Esophagus (tissue), 2 donors: ENCODE results near the gene LUZP4. TPM values are rescaled to one million over a fixed set of nuclear protein-coding genes. Genes with fewer than 3 reads are reported as not detected.

Experiments used
- H3K27ac ChIP-seq, 2 donors: one replicate each; pipeline ENCODE4 v1.5.1; 2013; ENCODE audit warnings: low read depth in 2 of 2, mild to moderate bottlenecking in 2 of 2, inconsistent platforms in 1 of 2, low read length in 1 of 2, moderate library complexity in 1 of 2
- H3K27me3 ChIP-seq, 2 donors: one replicate each; pipeline ENCODE4 v1.6.1; 2013; ENCODE audit warnings: low read length in 2 of 2, control low read depth in 1 of 2, mild to moderate bottlenecking in 1 of 2; ENCODE audit not compliant: insufficient read depth in 2 of 2, control insufficient read depth in 1 of 2
- H3K36me3 ChIP-seq, 2 donors: one replicate each; pipeline ENCODE4 v1.6.1; 2013; ENCODE audit warnings: low read length in 1 of 2; ENCODE audit not compliant: control insufficient read depth in 2 of 2, insufficient read depth in 2 of 2
- H3K4me1 ChIP-seq, 2 donors: one replicate each; pipeline ENCODE4 v1.6.1; 2013; ENCODE audit warnings: low read length in 1 of 2; ENCODE audit not compliant: control insufficient read depth in 2 of 2, insufficient read depth in 2 of 2
- H3K4me3 ChIP-seq, 2 donors: one replicate each; pipeline ENCODE4 v1.5.1; 2013; ENCODE audit warnings: low read length in 2 of 2, mild to moderate bottlenecking in 2 of 2, low read depth in 1 of 2, moderate library complexity in 1 of 2
- H3K9me3 ChIP-seq, 2 donors: one replicate each; pipeline ENCODE4 v1.6.1; 2013; ENCODE audit warnings: mild to moderate bottlenecking in 2 of 2, low read depth in 1 of 2, low read length in 1 of 2, moderate library complexity in 1 of 2; ENCODE audit not compliant: control insufficient read depth in 2 of 2, insufficient read depth in 1 of 2
- WGBS, 2 donors: extraction: QIAGEN DNeasy Blood & Tissue Kit; methylation state at CpG; one replicate each; pipeline ENCODE4 v1.1.7; 2013; 5-methylcytosine and 5-hydroxymethylcytosine counted together
- polyA plus RNA-seq, 2 donors: library from polyadenylated mRNA; stranded (reverse); fragments of 200-250 nt; gene quantifications; one replicate each; pipeline ENCODE4 v1.2.3, GENCODE V29; 2013
- donor health status: healthy with polysubstance abuse.
- donor health status: Bipolar disorder and iron deficiency.

The LUZP4 gene, protein sequence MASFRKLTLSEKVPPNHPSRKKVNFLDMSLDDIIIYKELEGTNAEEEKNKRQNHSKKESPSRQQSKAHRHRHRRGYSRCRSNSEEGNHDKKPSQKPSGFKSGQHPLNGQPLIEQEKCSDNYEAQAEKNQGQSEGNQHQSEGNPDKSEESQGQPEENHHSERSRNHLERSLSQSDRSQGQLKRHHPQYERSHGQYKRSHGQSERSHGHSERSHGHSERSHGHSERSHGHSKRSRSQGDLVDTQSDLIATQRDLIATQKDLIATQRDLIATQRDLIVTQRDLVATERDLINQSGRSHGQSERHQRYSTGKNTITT
- polyA plus RNA-seq = not detected

DNA sequence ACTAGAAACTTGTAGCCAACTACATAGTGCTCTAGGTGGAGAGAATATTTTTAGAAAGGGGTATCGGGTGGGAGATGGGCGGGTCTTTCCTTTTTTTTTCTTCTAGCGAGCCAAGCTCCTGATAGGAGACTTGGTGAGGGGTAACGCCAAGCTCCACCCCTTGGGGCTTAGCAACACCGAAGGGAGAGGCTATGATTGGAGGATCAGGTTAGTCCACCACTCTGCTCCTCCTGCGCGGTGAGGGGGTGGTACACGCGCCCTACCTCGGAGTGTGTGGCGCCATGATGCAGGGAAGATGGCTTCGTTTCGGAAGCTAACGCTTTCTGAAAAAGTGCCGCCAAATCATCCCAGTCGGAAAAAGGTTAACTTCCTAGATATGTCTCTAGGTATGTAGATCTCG is at the start of gene LUZP4:
Gene LUZP4, plus strand, starts transcription at position 251 of the 400 bp plus-strand sequence. Its CDS starts 45 bp downstream, at position 296.
- WGBS, 2 donors = 81 to 96% methylated on average over 17 of the region's 17 CpGs
- peaks cover 0 to 7% of the 10 kb centered on the region in 2 donors for H3K27me3 ChIP-seq
- H3K4me3 ChIP-seq = no peak within 1 kb of the TSS
- no peaks in the 10 kb centered on the region for H3K4me1 ChIP-seq
- H3K27ac ChIP-seq = no peak within 1 kb of the TSS
- peaks cover 2 to 15% of the 10 kb centered on the region in 2 donors for H3K9me3 ChIP-seq
- no peaks in the 10 kb centered on the region for H3K36me3 ChIP-seq

DNA sequence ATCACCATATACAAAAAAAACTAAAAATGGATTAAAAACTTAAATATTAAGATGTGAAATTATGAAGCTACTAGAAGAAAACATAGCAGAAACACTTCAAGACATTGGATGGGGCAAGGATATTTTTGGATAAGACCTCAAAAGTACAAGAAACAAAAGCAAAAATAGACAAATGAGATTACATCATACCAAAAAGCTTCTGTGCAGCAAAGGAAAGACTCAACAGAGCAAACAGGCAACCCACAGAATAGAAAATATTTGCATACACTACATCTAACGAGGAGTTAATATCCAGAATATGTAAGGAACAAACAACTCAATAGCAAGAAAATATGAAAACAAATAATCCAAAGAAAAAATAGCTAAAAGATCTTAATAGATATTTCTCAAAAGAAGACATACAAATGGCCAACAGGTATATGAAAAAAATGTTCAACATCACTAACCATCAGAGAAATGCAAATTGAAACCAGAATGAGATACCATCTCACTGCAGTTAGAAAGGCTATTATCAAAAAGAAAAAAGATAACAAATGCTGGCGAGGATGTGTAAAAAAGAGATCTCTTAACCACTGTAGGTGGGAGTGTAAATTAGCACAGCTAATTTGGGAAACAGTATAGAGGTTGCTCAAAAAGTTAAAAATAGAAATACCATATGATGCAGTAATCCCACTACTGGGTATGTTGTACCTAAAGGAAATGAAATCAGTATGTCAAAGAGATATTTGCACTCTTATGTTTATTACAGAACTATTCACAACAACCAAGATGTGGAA is 37.9 kb upstream of the LUZP4 start:
- 52 to 75% methylated on average over 2 of the region's 2 CpGs for WGBS, 2 donors
- H3K36me3 ChIP-seq = no peaks in the 10 kb centered on the region
- H3K9me3 ChIP-seq = no peaks in the 10 kb centered on the region
- H3K4me1 ChIP-seq = no peaks in the 10 kb centered on the region
- H3K27ac ChIP-seq = no peak overlapping the region
- H3K27me3 ChIP-seq = peaks cover 0 to 4% of the 10 kb centered on the region in 2 donors
- H3K4me3 ChIP-seq = no peak overlapping the region

DNA sequence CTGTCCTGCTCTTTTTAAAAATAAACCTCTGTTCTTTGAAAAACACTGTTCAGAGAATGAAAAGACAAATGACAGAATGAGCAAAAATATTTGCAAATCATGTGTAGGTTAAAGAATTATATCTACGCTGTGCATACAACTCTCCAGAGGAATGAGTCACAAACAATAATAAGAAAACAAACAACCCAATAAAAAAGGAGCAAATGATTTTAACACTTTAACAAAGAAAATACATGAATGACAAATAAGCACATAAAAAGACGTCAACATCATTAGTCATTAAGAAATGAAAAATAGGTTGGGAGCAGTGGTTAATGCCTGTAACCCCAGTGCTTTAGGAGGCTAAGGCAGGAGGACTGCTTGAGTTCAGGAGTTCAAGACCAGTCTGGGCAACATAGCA is 34.5 kb upstream of the LUZP4 start:
- Histone ChIP-seq H3K4me1 (no peaks in the 10 kb centered on the region), H3K27ac (no peak overlapping the region), H3K27me3 (no peaks in the 10 kb centered on the region), H3K4me3 (no peak overlapping the region), H3K36me3 (no peaks in the 10 kb centered on the region), H3K9me3 (no peaks in the 10 kb centered on the region)
- WGBS, 2 donors = 62 to 66% methylated on average over 2 of the region's 2 CpGs

DNA sequence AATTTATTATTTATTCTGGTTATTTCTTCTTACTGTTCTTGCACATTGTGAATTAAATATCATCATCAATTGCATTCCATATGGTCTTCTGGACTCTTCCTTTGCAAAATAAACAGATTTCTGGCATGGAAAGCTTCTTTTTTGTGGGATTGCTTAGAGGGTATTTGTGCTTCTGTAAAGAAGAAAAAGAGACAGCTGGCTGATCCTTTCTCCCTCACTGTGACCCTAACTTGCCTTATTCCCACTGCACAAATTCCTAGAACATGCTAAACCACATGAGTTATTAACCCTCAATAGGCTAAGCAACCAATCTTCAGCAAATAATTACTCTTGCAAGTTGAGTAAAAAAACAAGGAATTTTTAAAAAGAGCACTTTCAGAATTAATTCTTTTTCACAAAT is 31.8 kb upstream of the LUZP4 start:
- H3K27me3 ChIP-seq = peaks cover 0 to 2% of the 10 kb centered on the region in 2 donors
- no peaks in the 10 kb centered on the region for H3K9me3 ChIP-seq
- H3K36me3 ChIP-seq = no peaks in the 10 kb centered on the region
- no peak overlapping the region for H3K4me3 ChIP-seq
- no peaks in the 10 kb centered on the region for H3K4me1 ChIP-seq
- H3K27ac ChIP-seq = no peak overlapping the region

DNA sequence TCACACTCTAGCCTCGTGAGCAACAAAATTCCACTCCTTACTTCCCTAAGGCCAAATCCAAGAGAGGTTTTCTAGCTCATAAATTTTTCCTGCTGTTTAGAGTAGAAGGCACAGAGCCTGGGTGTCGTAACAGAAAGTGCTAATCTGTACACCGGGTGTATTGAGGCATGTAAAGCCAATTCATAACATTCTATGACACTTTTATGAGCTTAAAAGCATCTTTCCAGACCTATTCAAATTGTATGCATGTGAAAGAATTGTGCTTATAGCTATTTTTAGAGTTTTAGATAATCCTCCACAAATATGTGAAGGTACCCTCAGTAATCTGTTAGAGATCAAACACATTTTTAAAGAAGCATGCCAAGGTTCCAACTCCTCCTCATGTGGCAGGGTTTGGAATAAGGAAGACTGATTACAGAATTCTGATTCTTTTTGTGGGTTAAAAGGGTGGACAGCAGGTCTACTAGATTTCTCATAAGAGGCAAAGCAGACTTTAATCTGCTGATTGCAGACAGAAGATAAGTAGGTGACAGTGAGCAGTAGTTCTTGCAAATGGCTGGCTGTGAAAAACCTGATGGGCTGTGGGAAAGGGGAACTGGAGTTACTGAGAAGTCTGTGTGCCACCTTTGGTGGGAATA is 30.2 kb upstream of the LUZP4 start:
- Histone ChIP-seq H3K27me3 (peaks cover 0 to 2% of the 10 kb centered on the region in 2 donors), H3K4me1 (no peaks in the 10 kb centered on the region), H3K27ac (no peak overlapping the region), H3K36me3 (no peaks in the 10 kb centered on the region), H3K9me3 (no peaks in the 10 kb centered on the region), H3K4me3 (no peak overlapping the region)
- WGBS, 2 donors = 45 to 49% methylated on average over 3 of the region's 3 CpGs

DNA sequence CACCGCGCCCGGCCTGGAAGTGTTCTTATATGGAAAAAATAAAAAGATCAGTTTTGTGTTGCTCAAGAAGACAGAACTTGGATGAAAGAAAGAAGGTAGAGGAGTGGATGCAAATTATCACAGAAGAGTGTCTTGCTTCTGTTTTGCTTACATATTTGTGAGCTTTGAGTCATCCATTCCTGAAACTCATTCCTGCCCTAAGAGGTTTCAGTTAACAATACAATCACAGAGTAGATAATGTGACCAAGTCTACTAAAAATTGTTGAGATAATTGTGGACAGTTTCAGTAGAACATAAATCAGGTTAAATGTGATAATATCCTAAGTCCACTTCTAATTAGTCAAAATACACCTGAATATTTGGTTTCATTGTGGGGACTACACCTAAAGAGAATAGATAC is 29.2 kb upstream of the LUZP4 start:
- WGBS, 2 donors = 96 to 97% methylated on average over 3 of the region's 3 CpGs
- H3K27ac ChIP-seq = no peak overlapping the region
- no peak overlapping the region for H3K4me3 ChIP-seq
- H3K36me3 ChIP-seq = no peaks in the 10 kb centered on the region
- no peaks in the 10 kb centered on the region for H3K9me3 ChIP-seq
- H3K4me1 ChIP-seq = no peaks in the 10 kb centered on the region
- H3K27me3 ChIP-seq = peaks cover 0 to 2% of the 10 kb centered on the region in 2 donors

DNA sequence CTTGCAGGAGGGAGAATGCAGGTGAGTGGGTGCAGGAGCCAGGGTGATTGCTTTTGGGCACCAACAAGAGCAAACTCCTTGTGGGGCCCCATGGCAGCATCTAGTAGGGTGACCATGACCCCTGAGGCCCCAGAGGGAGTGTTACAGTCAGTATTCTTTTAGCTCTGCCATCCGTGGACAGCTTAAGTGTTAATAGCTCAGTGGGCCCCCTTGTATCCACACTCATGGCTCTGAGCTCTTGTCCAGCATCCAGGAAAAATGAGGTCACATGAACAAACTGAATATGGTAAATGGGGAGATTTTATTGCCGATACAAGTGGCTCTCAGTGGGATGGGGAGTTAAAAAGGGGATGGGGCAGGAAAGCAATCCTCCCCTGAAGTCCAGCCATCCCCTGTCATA is 28.4 kb upstream of the LUZP4 start:
- Histone ChIP-seq H3K36me3 (no peaks in the 10 kb centered on the region), H3K4me3 (no peak overlapping the region), H3K27me3 (peaks cover 0 to 2% of the 10 kb centered on the region in 2 donors), H3K27ac (no peak overlapping the region), H3K4me1 (no peaks in the 10 kb centered on the region), H3K9me3 (no peaks in the 10 kb centered on the region)
- 67 to 71% methylated on average over 2 of the region's 2 CpGs for WGBS, 2 donors

DNA sequence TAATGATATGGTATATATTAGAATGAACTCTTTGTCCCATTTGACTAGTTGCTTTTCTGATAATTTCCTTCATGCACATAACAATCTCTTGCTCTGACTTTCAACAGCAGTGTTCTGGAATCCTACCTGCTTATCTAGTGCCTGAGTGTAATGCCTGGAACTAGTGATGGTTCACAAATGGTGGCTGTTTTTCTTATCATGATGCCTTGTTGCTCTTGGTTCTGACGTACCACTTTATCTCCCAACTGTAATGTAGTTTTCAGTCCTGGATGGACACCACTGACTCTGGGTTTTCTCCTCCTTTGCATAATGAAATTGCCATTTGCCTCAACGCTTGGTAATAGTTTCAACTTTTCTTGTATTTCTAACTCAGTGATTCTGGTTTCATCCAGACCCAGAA is 25.5 kb upstream of the LUZP4 start:
- Histone ChIP-seq H3K27me3 (peaks cover 0 to 2% of the 10 kb centered on the region in 2 donors), H3K4me3 (no peak overlapping the region), H3K36me3 (no peaks in the 10 kb centered on the region), H3K4me1 (no peaks in the 10 kb centered on the region), H3K9me3 (no peaks in the 10 kb centered on the region), H3K27ac (no peak overlapping the region)
- WGBS, 2 donors = 80 to 97% methylated on average over 2 of the region's 2 CpGs

DNA sequence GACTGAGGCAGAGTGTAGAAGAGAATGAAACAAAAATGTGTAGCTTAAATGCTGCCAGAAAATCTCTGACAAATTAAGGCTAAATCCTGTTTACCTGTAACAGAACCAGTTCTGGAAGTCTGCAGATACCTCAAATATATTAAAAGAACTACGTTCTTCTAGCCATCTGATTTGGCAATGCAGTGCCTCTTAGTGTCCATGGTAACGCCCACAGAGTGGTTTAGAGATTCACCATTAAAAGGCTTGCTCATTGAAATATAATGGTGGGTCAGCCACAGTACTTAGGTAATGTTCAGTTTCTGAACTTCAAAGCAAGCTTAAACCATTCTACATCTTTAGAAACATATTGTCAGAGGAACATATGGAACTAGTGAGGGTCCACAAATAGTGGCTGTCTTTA is 23.2 kb upstream of the LUZP4 start:
- H3K27me3 ChIP-seq = peaks cover 0 to 2% of the 10 kb centered on the region in 2 donors
- no peaks in the 10 kb centered on the region for H3K9me3 ChIP-seq
- no peak overlapping the region for H3K4me3 ChIP-seq
- no peaks in the 10 kb centered on the region for H3K36me3 ChIP-seq
- WGBS, 2 donors = 44 to 57% methylated on average over 2 of the region's 2 CpGs
- no peaks in the 10 kb centered on the region for H3K4me1 ChIP-seq
- no peak overlapping the region for H3K27ac ChIP-seq
